Hindlimb muscle (tissue), 1 donor: Measurements from ENCODE around the gene POC1A. TPM values are rescaled to one million over a fixed set of nuclear protein-coding genes. Genes with fewer than 3 reads are reported as not detected.
"Not testable (repeated sequence)": the region's sequence is repeated elsewhere in the genome, so short reads cannot be mapped to it uniquely, and the experiment has no call there.

ENCODE experiments used
- DNase-seq: peaks from one replicate; pipeline ENCODE4 v3.0.0-alpha.2; 2013
- polyA plus RNA-seq: library from polyadenylated mRNA; unstranded; fragments of 120-200 nt; gene quantifications from one replicate; pipeline ENCODE4 v1.2.1, GENCODE V29; 2013; ENCODE audit not compliant: insufficient read length

Gene POC1A
- polyA plus RNA-seq, 1 donor = 4.2 TPM

GRCh38 chr3:52044869-52045619 is 109.2 kb downstream of the POC1A start:
- no peak for DNase-seq

GRCh38 chr3:52043750-52044149 is 110.5 kb downstream of the POC1A start:
- no peak for DNase-seq

GRCh38 chr3:52043039-52043438 is 111.2 kb downstream of the POC1A start:
- DNase-seq = not testable (repeated sequence)

- no peak for DNase-seq
These were observed 113.0 kb downstream of the POC1A start for GRCh38 chr3:52041118-52041731.

- DNase-seq = no peak
These were observed 113.6 kb downstream of the POC1A start for GRCh38 chr3:52040600-52040999.

- no peak for DNase-seq
These were observed 114.4 kb downstream of the POC1A start for GRCh38 chr3:52039846-52040245.

GRCh38 chr3:52039426-52039825 is 114.8 kb downstream of the POC1A start:
- DNase-seq = no peak

- DNase-seq = no peak
These were observed 116.0 kb downstream of the POC1A start for GRCh38 chr3:52038227-52038626.

- no peak for DNase-seq
These were observed 116.9 kb downstream of the POC1A start for GRCh38 chr3:52037291-52037690.

- DNase-seq = no peak
These were observed 117.4 kb downstream of the POC1A start for GRCh38 chr3:52036829-52037228.

- DNase-seq = no peak
These were observed 118.0 kb downstream of the POC1A start for GRCh38 chr3:52036222-52036694.

- DNase-seq = no peak
These were observed 119.6 kb downstream of the POC1A start for GRCh38 chr3:52034651-52035050.

- no peak for DNase-seq
These were observed 120.0 kb downstream of the POC1A start for GRCh38 chr3:52034212-52034611.

- DNase-seq = not testable (repeated sequence)
These were observed 120.5 kb downstream of the POC1A start for GRCh38 chr3:52033748-52034147.

GRCh38 chr3:52032702-52033408 is 121.4 kb downstream of the POC1A start:
- no peak for DNase-seq

- DNase-seq = no peak
These were observed 122.3 kb downstream of the POC1A start for GRCh38 chr3:52031896-52032295.

- no peak for DNase-seq
These were observed 123.4 kb downstream of the POC1A start for GRCh38 chr3:52030714-52031310.

GRCh38 chr3:52029535-52029934 is 124.7 kb downstream of the POC1A start:
- no peak for DNase-seq

- DNase-seq = no peak
These were observed 125.2 kb downstream of the POC1A start for GRCh38 chr3:52029053-52029452.

GRCh38 chr3:52028572-52028971 is 125.7 kb downstream of the POC1A start:
- no peak for DNase-seq

- no peak for DNase-seq
These were observed 128.2 kb downstream of the POC1A start for GRCh38 chr3:52026041-52026440.

- DNase-seq = no peak
These were observed 128.8 kb downstream of the POC1A start for GRCh38 chr3:52025453-52025852.
